HG03139 (cell line): ENCODE data around the gene SLC22A8.
"Not testable (repeated sequence)": the region's sequence is repeated elsewhere in the genome, so short reads cannot be mapped to it uniquely, and the experiment has no call there.

ENCODE experiments used
- ATAC-seq: cut with Tn5 transposase; IDR thresholded peaks from one replicate; pipeline ENCODE4 v1.9.1; 2021; ENCODE audit not compliant: unreplicated experiment

SLC22A8 gene, protein sequence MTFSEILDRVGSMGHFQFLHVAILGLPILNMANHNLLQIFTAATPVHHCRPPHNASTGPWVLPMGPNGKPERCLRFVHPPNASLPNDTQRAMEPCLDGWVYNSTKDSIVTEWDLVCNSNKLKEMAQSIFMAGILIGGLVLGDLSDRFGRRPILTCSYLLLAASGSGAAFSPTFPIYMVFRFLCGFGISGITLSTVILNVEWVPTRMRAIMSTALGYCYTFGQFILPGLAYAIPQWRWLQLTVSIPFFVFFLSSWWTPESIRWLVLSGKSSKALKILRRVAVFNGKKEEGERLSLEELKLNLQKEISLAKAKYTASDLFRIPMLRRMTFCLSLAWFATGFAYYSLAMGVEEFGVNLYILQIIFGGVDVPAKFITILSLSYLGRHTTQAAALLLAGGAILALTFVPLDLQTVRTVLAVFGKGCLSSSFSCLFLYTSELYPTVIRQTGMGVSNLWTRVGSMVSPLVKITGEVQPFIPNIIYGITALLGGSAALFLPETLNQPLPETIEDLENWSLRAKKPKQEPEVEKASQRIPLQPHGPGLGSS

DNA sequence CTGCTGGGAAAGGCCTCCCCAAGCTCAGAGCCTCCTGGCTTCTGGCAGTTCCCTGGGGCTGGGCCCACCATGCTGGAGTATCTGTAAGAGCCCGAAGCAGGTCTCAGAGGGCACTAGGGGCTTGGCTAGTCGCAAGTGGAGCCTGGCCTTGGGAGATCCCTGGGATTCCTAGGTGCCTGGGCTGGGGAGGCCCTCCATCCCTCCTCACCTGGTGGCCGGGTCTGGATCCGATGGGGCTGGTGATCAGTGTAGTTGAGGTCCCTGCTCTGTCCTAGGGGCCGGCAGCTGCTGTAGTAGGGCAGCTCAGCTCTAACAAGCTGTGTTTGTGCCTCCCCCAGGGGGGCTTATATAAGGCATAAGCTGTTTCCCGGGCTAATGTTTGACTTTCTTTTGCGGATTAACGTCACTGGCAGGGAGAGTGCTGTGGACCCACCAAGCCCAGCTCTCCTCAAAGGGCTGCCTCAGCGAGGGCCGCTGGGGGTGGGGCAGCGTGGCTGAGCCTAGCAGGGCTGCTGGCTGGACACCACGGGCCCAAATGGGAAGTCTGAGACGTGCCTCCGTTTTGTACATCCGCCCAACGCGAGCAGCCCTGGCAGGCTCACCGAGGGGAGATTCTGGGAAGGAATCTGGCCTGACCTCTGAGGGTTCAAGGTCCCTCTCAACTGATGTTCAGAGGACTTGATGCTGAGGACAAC lies at the start of gene SLC22A8:
Gene SLC22A8, minus strand, starts transcription at position 321 of the 695 bp plus-strand sequence. CDS start 883 bp downstream, outside the sequence.
- ATAC-seq: no peak

DNA sequence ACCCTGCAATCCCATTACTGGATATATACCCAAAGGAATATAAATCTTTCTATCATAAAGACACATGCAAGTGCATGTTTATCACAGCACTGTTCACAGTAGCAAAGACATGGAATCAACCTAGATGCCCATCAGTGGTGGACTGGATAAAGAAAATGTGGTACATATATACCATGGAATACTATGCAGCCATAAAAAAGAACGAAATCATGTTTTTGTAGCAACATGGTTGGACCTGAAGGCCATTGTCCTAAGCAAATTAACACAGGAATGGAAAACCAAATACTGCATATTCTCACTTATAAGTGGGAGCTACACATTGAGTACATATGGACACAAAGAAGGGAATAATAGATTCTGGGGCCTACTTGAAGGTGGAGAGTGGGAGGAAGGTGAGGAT lies 30.6 kb upstream of the SLC22A8 start:
- ATAC-seq: not testable (repeated sequence)

DNA sequence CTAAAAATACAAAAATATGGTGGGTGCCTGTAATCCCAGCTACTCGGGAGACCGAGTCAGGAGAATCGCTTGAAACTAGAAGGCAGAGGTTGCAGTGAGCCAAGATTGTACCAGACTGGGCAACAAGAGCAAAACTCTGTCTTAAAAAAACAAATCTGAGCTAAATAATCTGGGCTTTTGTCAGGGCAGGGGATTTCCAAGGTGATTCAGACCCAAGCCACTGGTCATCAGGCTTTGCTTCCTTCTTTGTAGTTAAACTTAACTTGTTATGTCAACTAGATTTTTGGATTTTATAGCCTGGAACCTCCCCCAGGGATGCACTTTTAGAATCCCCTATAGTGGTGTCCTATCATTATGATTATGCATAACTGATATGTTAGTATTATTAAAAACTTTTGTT lies 27.0 kb upstream of the SLC22A8 start:
- ATAC-seq: no peak

DNA sequence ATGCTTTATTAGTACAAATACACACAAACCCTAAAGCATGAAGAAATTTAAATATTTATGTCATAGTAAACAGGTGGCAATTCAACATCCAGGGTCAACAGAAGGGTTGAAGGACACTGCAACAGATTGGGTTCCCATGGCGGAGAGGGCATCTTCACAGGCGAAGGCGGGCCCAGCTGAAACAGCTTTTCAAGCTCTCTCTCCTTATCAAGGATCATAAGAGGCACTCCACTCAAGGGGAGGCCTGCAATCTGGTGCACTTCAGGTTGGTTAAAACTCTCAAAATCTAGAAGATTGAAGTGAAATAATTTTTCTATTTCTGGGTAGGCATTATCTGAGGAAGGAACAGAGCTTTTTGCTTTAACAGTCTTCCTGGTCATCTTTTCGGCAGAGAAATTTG lies 16.8 kb upstream of the SLC22A8 start:
- no peak for ATAC-seq

DNA sequence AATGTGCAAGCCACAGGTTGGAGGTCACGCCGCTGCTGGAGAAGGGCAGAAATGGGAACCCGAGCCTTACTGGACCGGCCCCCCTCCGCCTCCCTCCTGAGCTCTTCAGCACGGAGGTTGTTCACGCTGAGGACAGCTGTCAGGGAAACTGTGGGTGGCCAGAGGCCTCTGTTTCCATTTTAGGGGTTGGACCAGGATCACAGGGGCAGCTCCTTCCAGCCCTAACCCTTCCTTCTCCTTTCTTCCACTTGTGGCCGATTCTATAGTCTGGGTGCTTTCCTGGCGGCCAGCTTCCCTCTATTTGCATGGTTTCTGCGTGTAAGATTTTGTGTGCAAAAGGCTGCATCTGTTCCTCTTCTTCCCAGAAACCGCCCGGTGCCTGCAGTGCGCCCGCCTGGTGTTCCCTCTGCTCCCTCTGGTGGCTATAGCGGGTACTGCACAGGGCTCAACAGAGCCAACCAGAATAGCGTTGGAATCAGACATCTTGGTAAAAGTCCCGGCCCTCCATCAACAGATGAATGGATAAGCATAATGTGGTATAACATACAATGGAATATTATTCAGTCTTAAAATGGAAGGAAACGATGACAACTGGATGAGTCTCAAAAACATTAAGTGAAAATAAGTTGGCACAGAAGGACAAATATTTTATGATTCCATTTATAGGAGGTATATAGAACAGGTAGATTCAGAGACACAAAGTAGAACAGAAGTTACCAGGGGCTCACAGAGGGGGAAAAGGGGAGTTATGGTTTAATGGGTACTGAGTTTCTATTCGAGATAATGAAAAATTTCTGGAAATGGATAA lies 8.4 kb upstream of the SLC22A8 start:
- ATAC-seq: no peak

DNA sequence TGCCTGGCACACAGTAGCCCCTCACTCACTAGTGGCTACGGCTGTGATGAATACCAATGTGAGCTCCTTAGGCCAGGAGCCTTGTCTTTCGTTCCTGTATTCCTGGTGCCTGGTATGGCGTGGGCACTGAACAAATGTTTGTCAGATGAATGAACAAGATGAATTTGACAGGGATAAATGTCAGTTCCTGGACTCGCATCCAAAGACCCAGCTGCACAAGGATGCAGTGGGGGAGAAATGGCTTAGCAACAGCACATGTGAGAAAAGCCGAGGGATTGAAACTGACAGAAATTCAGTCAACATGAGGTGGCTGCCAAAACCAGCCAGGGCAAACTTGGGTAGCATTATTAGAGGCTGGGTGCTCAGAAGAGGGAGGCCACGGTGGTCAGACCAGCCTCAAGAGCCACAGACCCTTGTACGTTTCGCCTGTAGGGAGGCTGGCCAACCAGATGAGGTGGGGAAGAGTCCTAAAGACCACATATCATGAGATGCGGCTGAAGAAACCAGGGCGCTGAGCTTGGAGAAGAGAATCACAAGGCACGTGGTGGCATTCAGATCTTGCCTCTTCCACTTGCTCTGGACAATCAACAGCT lies 7.7 kb upstream of the SLC22A8 start:
- ATAC-seq: no peak

DNA sequence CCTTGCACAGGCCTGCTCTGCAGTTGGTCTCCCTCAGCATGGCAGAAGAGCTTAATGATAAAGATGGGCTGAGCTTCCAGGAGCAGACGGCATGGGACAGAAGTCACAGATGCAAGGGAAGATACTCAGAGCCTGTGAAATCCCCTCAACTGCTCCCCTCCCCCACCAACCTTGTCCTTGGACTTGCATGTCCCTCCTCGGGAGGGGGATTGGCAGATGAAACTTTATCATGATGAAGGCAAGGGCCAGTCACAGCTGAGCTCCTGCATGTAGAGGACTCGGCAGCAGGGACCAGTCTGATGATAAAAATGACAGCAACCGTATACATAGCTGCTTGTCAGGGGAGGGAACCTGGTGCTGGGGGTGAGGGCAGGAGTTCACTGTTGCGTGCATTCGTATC lies 6.8 kb upstream of the SLC22A8 start:
- ATAC-seq: no peak

DNA sequence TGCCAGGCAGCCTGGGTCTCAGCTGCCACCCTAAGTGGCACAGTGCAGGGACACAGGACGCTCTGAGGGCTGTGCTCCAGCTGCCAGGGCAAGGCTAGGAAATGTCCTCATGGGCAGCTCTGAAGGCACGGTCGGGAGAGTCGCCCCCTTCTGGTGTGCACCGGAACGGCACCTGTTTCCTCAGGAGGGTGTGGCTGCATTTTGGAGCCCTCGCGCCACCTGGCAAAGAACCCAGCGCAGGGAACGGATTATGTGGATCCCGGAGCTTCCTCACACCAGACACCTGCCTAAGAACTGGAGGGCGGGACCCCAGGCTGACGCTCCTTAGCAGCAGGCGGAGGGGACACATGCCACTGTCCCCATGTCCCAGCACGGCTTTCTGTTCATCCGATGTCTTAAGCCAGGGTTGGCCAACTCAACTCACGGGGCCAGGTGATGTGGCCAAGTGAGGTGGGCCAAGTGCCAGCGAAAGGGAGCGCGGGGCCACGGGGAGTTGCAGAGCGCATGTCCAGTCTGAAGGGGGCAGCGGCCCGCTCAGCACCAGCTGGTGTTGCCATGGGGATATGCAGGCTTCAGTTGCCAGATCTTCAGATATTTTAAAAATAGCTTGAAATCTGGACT lies 5.1 kb upstream of the SLC22A8 start:
- ATAC-seq: no peak

DNA sequence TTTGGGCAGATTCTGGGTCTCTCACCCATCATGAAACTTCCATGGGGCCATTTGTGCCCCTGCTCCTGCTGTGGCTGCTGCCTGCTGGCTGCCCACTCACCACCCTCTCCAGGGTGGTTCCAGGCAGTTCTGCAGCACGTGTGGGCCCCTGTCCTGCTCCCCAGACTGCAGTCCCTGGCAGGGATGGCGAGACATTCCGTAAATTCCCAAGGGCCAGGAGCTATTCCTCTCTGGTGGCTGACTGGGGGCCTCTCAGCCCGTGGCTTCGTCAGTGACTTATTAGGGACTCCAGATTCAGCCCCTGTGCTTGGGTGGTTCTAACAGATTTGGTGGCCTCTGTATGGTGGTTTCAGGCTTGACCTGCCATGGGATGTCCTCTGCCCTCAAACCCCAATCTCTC lies 3.9 kb upstream of the SLC22A8 start:
- ATAC-seq: no peak

DNA sequence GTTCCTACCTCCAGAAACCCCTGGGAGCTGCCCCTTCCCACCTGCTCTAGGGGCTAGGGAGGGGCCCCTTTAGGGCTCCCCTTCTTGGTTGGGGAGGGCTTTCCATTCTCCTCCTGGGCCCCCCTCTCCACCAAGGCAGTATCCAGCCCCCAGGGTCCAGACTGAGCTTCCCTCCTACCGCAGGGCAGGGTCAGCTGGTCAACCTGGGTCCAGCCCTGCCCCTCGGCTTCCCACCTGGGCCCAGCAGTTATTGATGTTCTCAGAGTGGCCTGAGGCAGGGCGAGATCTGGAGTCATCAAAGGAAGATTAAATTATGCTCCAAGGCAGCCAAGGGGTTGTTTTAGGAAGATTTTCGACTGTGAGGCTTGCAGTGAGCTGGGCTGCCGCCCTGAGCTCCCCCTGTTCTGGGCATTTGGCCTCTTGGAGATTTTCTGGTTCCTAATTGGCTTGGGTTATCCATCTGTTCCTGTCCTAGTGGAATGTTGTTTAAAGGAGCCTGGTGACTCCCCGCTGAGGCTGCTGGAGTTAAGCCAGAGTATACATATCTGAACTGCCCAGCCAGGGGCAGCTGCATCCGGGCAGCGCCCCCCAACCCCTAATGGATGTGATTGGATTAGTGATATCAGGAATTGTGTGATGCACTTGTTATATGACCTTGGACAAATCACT lies 1.8 kb upstream of the SLC22A8 start:
- ATAC-seq: no peak

DNA sequence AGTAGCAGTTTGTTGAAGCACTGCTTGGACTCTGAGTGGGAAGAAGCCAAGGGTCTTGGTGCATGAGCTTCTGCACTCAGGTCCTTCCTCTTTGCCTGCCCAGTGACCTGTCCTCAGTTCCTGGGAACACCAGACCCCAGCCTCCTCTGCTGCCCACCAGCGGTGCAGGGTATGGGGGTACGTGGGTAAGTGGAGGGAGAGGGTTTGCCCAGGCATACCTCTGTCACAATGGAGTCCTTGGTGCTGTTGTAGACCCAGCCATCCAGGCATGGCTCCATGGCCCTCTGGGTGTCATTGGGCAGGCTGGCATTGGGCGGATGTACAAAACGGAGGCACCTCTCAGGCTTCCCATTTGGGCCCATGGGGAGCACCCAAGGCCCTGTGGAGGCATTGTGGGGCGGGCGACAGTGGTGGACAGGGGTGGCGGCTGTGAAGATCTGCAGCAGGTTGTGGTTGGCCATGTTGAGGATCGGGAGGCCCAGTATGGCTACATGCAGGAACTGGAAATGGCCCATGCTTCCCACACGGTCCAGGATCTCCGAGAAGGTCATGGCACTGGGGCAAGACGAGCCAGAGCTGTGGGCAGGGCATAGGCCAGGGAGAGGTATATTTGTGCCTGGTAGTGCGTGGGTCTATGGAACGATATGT lies 1.1 kb downstream of the SLC22A8 start:
- ATAC-seq: no peak

DNA sequence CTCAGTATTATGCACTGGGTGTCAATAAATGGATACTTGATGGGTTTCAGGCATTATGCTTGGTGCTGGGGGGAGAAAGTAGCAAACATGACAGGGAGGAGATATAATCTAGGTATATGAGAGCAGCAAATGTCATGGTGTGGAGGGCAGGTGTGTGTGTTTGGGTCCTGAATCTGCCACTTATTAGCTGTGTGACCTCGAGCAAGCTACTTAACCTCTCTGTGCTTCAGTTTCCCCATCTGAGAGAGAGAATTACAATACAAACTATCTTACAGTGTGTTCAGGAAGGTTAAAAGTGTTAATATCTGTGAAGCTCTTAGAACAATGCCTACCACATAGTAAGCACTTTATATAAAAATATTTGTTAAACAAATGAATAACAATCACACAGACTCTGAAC lies 2.8 kb downstream of the SLC22A8 start:
- no peak for ATAC-seq

DNA sequence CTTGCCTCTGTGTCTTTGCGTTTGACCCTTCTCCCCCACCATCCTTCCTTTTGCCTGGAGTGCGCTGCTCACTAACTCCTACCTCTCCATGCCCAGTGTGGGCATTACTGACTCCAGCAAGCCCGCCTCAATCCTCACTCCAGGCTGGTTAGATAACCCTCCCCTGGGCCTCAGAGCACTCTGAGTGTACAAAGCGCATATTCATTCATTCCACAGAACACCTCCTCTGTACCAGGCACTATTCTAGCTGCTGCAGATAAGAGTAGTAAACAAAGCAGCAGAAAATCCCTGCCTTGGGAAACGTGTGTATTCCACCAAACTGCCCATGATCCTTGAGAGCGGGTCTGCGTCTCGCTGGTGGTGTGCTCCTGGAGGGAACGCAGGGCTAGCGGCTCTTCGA lies 3.2 kb downstream of the SLC22A8 start:
- ATAC-seq: no peak

DNA sequence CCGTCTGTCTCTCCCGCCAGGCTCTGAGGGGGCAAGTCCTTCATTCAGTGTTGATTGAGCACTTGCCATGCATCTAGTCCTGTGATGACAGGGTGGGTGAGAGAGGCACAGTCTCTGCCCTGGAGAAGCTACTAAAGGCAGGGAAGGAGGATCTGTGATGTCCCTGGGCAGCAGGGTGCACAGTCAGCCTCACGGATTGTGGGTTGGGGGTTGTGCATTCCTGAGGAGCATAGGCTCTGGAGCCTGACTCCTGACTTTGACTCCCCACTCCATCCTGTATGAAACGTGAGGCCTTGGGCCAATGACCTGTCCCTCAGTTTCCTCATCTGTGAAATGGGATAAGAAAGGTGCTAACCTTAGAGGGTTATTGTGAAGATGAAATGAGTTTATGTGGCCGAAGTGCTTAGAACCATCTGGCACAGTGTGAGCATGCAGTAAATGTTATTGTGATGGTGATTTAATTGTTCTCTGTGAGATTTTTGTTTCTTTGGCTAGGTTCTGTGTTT lies 4.7 kb downstream of the SLC22A8 start:
- ATAC-seq: no peak

DNA sequence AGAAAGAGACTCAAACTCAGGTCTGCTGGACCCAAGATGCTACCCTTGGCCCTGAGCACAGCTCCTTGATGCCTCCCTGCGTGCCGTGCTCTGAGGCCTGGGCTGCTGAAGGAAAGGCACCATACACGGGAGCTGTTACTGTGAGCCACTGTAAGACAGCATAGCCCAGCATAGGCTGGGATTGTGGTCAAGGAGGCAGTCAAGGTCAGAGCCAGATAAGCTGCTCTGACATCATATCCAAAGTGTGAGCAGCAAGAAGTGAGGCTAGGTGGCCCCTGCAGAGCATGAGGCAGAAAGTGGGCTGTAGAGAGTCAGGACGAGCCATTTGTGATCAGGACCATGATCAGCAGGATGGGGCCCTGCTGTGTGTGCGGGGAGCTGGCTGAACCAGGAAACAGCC lies 7.7 kb downstream of the SLC22A8 start:
- ATAC-seq: no peak

DNA sequence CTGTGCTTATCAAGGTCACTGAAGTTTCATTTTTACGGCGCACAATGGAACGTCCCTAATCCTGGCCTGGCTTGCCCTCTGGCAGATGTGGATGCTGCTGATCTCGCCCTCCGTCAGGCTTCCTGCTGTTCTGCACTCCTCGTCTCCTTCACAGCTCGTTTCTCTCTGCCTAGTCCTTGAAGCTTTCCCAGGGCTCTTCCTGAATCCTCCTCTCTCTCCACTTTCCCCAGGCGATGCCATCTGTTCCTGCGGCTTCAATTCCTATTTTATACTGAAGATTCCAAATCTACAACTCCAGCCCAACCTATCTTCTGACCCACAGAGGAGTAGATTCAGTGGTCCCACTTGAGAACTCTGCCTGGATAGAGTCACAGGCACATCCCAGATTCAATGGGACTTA lies 14.2 kb downstream of the SLC22A8 start:
- no peak for ATAC-seq

DNA sequence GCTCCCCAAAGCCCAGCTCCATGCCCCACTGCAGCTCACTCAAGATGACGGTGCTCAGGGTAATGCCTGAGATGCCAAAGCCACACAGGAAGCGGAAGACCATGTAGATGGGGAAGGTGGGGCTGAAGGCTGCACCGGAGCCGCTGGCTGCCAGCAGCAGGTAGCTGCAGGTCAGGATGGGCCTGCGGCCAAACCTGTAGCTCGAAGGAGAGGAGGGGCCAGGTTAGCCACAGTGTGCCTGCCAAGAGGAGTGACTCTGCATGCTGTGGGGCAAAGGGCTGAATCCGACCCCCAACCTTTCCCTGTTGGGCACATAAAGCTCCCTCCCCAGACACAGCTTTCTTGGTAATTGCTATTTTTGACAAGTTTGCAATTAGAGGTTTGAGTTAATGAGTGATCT lies 16.0 kb downstream of the SLC22A8 start:
- no peak for ATAC-seq

DNA sequence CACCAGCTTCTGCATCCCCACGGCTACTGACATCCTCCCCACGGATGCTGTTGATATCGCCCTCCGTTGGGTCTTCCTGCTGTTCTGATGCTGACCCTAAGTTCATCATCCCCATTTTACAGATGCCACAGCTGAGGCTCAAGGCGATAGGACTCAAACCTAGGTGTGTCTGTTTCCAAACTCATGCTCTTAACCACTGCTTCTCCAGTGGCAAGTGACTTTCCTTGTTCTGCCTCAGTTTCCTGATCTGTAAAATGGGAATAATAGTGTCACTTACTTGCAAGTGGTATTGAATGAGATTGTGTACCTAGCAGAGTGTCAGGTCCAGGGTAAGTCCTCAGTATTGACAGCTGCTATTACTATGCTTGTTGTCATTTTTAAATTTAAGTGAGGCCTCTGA lies 16.5 kb downstream of the SLC22A8 start:
- no peak for ATAC-seq

DNA sequence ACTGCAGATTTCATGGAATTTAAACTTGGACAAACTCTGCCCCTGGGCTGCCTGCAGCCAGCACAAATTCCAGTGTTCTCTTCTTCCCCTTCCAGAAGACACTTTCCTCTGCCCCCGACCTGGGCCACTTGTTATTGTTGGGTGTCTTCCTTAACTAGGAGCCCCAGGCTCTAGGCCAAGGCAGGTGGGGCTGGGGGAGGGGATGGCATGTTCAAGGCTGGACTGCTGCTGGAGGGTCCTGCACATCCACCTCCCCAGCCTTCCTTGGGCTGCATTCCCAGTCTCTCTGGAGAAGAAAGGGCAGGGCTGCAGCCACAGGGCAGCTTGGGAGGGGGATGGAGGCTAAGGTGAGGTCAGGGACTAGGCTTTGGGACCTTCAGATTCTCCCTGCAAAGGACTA lies 19.4 kb downstream of the SLC22A8 start:
- ATAC-seq: no peak
